Measurements from ENCODE around the gene ANGPTL4.

Gene ANGPTL4

GRCh38 chr19:8321067-8321985 is 42.6 kb upstream of the ANGPTL4 start, which contains the start of the genes NDUFA7 and RPS28:
Gene NDUFA7, minus strand, starts transcription at chr19:8321375. Its CDS starts 17 bp downstream, at chr19:8321358.
Gene RPS28, plus strand, starts transcription at chr19:8321496. Its CDS starts 35 bp downstream, at chr19:8321531.
- TF ChIP-seq CTCF (IDR thresholded peaks at IDR 0.05; ENCODE audit: extremely low read depth, insufficient read depth, missing control alignments): peak; percentile 59
- in situ Hi-C loops (cut with MboI; ENCODE audit: low pct_unique_long_range_greater_than_20kb, low sequenced_read_pairs, unreplicated experiment): no loop called here

GRCh38 chr19:8321986-8322637 is 41.8 kb upstream of the ANGPTL4 start:
- no peak for DNase-seq (ENCODE audit: low spot score)
- in situ Hi-C loops (cut with MboI; ENCODE audit: low pct_unique_long_range_greater_than_20kb, low sequenced_read_pairs, unreplicated experiment): no loop called here
- TF ChIP-seq CTCF (IDR thresholded peaks at IDR 0.05; ENCODE audit: extremely low read depth, insufficient read depth, missing control alignments): no peak

More at GRCh38 chr19:8321067-8321985, 42.6 kb upstream of the ANGPTL4 start, which contains the start of the genes NDUFA7 and RPS28:
- DNase-seq (ENCODE audit: low spot score): peak; percentile 96

- TF ChIP-seq CTCF (IDR thresholded peaks at IDR 0.05; ENCODE audit: extremely low read depth, insufficient read depth, missing control alignments): no peak
- DNase-seq (ENCODE audit: low spot score): no peak
- in situ Hi-C loops (cut with MboI; ENCODE audit: low pct_unique_long_range_greater_than_20kb, low sequenced_read_pairs, unreplicated experiment): no loop called here
Observed at GRCh38 chr19:8322638-8322997, 41.3 kb upstream of the ANGPTL4 start.

- TF ChIP-seq CTCF (IDR thresholded peaks at IDR 0.05; ENCODE audit: extremely low read depth, insufficient read depth, missing control alignments): no peak
- no peak for DNase-seq (ENCODE audit: low spot score)
- in situ Hi-C loops (cut with MboI; ENCODE audit: low pct_unique_long_range_greater_than_20kb, low sequenced_read_pairs, unreplicated experiment): no loop called here
Observed at GRCh38 chr19:8323781-8324185, 40.2 kb upstream of the ANGPTL4 start.

GRCh38 chr19:8324186-8325050 is 39.5 kb upstream of the ANGPTL4 start:
- in situ Hi-C loops (cut with MboI; ENCODE audit: low pct_unique_long_range_greater_than_20kb, low sequenced_read_pairs, unreplicated experiment): no loop called here
- DNase-seq (ENCODE audit: low spot score): no peak
- peak; percentile 2 for TF ChIP-seq CTCF (IDR thresholded peaks at IDR 0.05; ENCODE audit: extremely low read depth, insufficient read depth, missing control alignments)

GRCh38 chr19:8325454-8325853 is 38.5 kb upstream of the ANGPTL4 start:
- in situ Hi-C loops (cut with MboI; ENCODE audit: low pct_unique_long_range_greater_than_20kb, low sequenced_read_pairs, unreplicated experiment): no loop called here
- no peak for DNase-seq (ENCODE audit: low spot score)
- TF ChIP-seq CTCF (IDR thresholded peaks at IDR 0.05; ENCODE audit: extremely low read depth, insufficient read depth, missing control alignments): no peak

All from GM13977 (cell line).